GM06990 (cell line): ENCODE data around the gene CCR4.

ENCODE experiments used
- DNase-seq: peaks from one replicate; pipeline ENCODE4 v3.0.0-alpha.2; 2011; ENCODE audit not compliant: insufficient read length; ENCODE audit errors: extremely low read depth
- H3K27me3 ChIP-seq: replicated peaks from 2 replicates; pipeline ENCODE4 v1.6.0; 2011; ENCODE audit warnings: low read length; ENCODE audit not compliant: control insufficient read depth, insufficient read depth
- H3K36me3 ChIP-seq: 2 replicates; pipeline ENCODE4 v1.5.1; 2011; ENCODE audit warnings: low read length; ENCODE audit not compliant: control insufficient read depth, insufficient read depth
- H3K4me3 ChIP-seq: replicated peaks from 2 replicates; pipeline ENCODE4 v1.5.1; 2011; ENCODE audit warnings: low read depth, mild to moderate bottlenecking, control low read depth, low read length
- CTCF ChIP-seq: IDR thresholded peaks from 2 replicates; pipeline ENCODE4 v1.5.1; 2011; ENCODE audit warnings: low read length, control low read depth, mild to moderate bottlenecking, inconsistent platforms; ENCODE audit not compliant: insufficient read depth, poor library complexity, severe bottlenecking

The CCR4 gene

DNA sequence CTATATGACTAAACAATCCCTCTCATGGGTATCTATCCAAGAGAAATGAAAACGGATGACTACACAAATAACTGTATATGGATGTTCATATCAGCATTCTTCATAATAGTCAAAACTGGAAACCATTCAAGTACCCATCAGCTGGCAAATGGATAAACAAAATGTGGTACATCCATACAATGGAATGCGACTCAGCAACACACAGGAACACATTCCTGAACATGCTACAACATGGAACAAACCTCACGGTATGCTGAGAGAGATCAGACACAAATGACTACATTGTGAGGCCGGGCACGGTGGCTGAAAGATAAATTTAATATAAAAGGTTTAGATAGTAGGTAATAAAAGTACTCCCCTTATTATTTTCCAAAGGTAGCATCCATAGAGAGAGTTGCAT is 42.6 kb downstream of the CCR4 start:
- Histone ChIP-seq H3K4me3 (no peak overlapping the region), H3K36me3 (no peaks in the 10 kb centered on the region; the same call in 1 of the 2 replicates), H3K27me3 (no peaks in the 10 kb centered on the region)
- no peak for DNase-seq
- TF ChIP-seq CTCF = no peak

- Histone ChIP-seq H3K4me3 (no peak overlapping the region), H3K36me3 (no peaks in the 10 kb centered on the region; the same call in none of the 2 replicates), H3K27me3 (no peaks in the 10 kb centered on the region)
- DNase-seq = no peak
- TF ChIP-seq CTCF = no peak
Observed at GRCh38 chr3:32995098-32995497, 43.7 kb downstream of the CCR4 start.

GRCh38 chr3:32996048-32996754 is 44.8 kb downstream of the CCR4 start:
- no peak for TF ChIP-seq CTCF
- Histone ChIP-seq H3K4me3 (no peak overlapping the region), H3K27me3 (no peaks in the 10 kb centered on the region), H3K36me3 (peaks cover 1% of the 10 kb centered on the region)
- DNase-seq = no peak

DNA sequence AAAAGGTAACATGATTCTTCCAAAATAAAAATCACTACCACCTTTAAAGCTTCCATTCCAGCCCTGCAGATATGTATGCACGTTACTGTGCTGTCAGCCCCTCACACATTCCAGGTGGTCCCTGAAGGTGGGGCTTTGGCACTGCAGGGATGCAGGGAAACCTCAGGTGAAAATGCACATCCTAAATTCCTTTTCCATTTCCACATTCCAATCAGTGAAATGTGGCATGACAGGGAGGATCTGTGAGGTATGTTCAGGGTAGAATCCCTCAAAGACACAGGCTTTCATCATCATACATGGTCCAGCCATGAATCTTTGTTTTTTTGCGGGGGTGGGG is 45.3 kb downstream of the CCR4 start:
- TF ChIP-seq CTCF = no peak
- Histone ChIP-seq H3K4me3 (no peak overlapping the region), H3K36me3 (peaks cover 2% of the 10 kb centered on the region), H3K27me3 (no peaks in the 10 kb centered on the region)
- DNase-seq = no peak

GRCh38 chr3:32998631-32999451 is 47.4 kb downstream of the CCR4 start:
- no peak overlapping the region for H3K4me3 ChIP-seq
- peak; percentile 38 for DNase-seq
- no peaks in the 10 kb centered on the region for H3K27me3 ChIP-seq
- peaks cover 2% of the 10 kb centered on the region for H3K36me3 ChIP-seq
- no peak for TF ChIP-seq CTCF
